ENCODE measurements around the gene PKN1.

Gene PKN1

GRCh38 chr19:14406645-14407401 is 26.3 kb upstream of the PKN1 start:
- no peak for DNase-seq (ENCODE audit: low spot score)

- no peak for DNase-seq (ENCODE audit: low spot score)
Measured at GRCh38 chr19:14407605-14408484, 25.3 kb upstream of the PKN1 start.

- no peak for DNase-seq (ENCODE audit: low spot score)
Measured at GRCh38 chr19:14408491-14409145, 24.5 kb upstream of the PKN1 start.

GRCh38 chr19:14409146-14410023 is 23.7 kb upstream of the PKN1 start:
- DNase-seq (ENCODE audit: low spot score) = no peak

- no peak for DNase-seq (ENCODE audit: low spot score)
Measured at GRCh38 chr19:14410091-14411051, 22.7 kb upstream of the PKN1 start.

GRCh38 chr19:14411161-14411937 is 21.8 kb upstream of the PKN1 start:
- no peak for DNase-seq (ENCODE audit: low spot score)

- DNase-seq (ENCODE audit: low spot score) = no peak
Measured at GRCh38 chr19:14411938-14412245, 21.2 kb upstream of the PKN1 start.

- no peak for DNase-seq (ENCODE audit: low spot score)
Measured at GRCh38 chr19:14412324-14412995, 20.6 kb upstream of the PKN1 start.

GRCh38 chr19:14412996-14413692 is 20.0 kb upstream of the PKN1 start:
- no peak for DNase-seq (ENCODE audit: low spot score)

- DNase-seq (ENCODE audit: low spot score) = no peak
Measured at GRCh38 chr19:14413693-14414181, 19.4 kb upstream of the PKN1 start.

- no peak for DNase-seq (ENCODE audit: low spot score)
Measured at GRCh38 chr19:14414926-14415690, 18.0 kb upstream of the PKN1 start.

- no peak for DNase-seq (ENCODE audit: low spot score)
Measured at GRCh38 chr19:14416817-14417231, 16.3 kb upstream of the PKN1 start.

GRCh38 chr19:14418856-14419105 is 14.3 kb upstream of the PKN1 start:
- DNase-seq (ENCODE audit: low spot score) = no peak

GRCh38 chr19:14419106-14419813 is 13.8 kb upstream of the PKN1 start, which contains the start of gene DDX39A:
DDX39A (minus strand) TSS chr19:14419341; CDS start chr19:14413220, 6,121 bp downstream.
- peak; percentile 100 for DNase-seq (ENCODE audit: low spot score)

GRCh38 chr19:14425696-14426138 is 7.4 kb upstream of the PKN1 start:
- no peak for DNase-seq (ENCODE audit: low spot score)

- no peak for DNase-seq (ENCODE audit: low spot score)
Measured at GRCh38 chr19:14427461-14427860, 5.6 kb upstream of the PKN1 start.

GRCh38 chr19:14428882-14429416 is 4.2 kb upstream of the PKN1 start:
- DNase-seq (ENCODE audit: low spot score) = no peak

All from SW480 (cell line).